ENCODE measurements around the gene TDRD6.

DNA sequence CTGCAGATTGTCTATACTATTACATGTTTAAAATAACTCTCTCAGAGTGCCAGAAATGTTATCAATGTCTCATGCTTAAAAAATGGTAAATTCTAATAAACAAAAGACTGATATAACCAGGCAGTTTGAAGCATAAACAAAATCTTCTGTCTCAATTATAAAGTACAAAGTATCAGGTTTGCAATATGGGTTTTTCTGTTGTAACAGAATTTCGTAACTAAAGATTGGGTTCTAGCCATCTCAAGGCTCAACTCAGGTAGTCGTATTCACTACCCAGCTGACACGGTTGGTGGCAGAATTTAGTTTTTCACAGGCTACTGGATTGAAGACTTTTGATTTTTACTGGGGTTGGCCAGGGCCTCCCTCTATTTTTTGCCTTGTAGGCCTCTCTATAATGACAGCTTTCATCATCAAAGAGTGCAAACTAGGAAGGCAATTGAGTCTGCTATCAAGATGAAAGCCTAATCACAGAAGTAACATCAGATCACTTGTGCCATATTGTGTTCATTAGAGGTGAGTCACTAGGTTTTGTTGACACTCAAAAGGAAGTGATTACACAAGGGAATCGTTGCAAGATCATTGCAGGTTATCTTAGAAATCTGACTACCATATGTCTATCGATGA lies 38.7 kb upstream of the TDRD6 start:
- TF ChIP-seq, protein P1, sequence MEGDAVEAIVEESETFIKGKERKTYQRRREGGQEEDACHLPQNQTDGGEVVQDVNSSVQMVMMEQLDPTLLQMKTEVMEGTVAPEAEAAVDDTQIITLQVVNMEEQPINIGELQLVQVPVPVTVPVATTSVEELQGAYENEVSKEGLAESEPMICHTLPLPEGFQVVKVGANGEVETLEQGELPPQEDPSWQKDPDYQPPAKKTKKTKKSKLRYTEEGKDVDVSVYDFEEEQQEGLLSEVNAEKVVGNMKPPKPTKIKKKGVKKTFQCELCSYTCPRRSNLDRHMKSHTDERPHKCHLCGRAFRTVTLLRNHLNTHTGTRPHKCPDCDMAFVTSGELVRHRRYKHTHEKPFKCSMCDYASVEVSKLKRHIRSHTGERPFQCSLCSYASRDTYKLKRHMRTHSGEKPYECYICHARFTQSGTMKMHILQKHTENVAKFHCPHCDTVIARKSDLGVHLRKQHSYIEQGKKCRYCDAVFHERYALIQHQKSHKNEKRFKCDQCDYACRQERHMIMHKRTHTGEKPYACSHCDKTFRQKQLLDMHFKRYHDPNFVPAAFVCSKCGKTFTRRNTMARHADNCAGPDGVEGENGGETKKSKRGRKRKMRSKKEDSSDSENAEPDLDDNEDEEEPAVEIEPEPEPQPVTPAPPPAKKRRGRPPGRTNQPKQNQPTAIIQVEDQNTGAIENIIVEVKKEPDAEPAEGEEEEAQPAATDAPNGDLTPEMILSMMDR (IDR thresholded peaks at IDR 0.05), result no peak
- TF ChIP-seq POLR2A (IDR thresholded peaks at IDR 0.05), result no peak

Data from uterus (tissue), 2 donors.